EL (cell line): Measurements from ENCODE around the gene MEN1.
"Not testable (repeated sequence)": the region's sequence is repeated elsewhere in the genome, so short reads cannot be mapped to it uniquely, and the experiment has no call there.

Experiments
- DNase-seq: peaks from one replicate; pipeline ENCODE4 v3.0.0-alpha.2; 2016

Gene MEN1

DNA sequence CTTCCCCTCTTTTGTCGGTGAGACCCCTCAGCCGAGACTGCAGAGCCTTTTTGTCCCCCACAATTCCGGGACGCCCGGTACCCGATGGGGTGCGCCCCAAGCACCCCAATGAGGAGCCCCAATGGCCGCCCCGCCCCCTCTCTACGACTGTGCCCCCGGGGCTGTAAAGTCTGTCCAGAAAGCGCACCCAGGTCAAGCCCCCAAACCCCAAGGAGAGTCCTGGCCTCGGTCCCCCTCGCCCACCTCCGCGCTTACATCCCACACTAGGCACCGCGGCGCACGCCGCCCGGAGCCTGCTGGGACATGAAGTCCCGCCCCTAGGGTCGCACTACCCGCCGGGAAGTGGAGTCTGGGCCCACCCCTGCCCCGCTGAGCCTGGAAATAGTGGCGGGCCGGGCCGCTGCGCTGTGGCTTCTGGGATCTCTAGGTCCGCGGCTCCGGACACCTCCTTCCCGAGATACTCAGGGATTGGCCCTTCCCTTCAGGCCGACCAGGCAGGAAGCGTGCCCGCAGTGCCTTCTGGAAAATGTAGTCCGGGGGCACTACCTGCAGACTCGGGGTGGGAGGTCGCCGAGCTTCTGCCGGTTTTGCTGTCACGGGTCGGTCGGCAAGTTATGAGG lies at the start of gene MEN1:
Gene MEN1, minus strand, starts transcription at position 281 of the 620 bp plus-strand sequence. CDS start 442 bp downstream, outside the sequence.
- peak; percentile 96 for DNase-seq

DNA sequence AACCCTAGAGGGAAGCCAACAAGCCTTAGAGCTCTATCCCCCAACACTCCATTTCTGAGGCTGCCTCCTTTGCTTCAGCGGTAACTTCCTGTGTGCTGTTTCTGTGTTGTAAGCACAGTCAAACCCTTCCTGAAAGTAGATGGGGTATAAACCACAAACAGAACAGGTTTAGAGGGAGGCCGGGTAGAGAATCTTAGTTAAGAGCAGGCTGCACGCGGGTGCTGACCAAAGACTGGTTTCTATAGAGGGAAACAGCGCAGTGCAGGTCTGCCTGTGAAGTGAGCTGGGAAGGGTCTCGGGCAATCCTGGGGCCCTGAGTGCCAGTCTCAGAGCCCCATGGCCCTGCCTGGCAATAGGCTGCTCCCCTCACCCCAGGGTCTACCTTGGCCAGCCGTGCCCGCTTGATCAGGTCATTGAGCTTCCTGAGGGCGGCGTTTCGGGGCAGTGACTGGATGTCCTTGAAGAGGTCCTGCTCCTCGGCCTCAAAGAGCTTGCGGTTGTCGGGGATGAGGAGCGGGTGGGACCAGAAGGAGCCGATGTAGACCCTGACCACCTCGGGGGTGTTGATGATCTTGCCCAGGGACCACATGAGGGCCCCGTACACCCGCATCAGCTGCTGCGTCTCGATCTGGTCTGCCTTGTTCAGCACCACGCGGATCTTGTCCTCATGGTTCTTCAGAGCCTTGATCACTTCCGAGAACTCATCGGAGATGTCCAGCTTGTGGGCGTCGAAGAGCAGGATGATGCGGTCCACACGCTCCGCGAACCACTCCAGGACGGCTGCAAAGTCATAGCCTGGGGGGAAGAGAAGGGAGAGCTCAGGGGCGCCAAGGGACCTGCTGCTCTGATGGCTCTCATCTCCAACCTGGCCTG lies 49.4 kb upstream of the MEN1 start:
- no peak for DNase-seq

DNA sequence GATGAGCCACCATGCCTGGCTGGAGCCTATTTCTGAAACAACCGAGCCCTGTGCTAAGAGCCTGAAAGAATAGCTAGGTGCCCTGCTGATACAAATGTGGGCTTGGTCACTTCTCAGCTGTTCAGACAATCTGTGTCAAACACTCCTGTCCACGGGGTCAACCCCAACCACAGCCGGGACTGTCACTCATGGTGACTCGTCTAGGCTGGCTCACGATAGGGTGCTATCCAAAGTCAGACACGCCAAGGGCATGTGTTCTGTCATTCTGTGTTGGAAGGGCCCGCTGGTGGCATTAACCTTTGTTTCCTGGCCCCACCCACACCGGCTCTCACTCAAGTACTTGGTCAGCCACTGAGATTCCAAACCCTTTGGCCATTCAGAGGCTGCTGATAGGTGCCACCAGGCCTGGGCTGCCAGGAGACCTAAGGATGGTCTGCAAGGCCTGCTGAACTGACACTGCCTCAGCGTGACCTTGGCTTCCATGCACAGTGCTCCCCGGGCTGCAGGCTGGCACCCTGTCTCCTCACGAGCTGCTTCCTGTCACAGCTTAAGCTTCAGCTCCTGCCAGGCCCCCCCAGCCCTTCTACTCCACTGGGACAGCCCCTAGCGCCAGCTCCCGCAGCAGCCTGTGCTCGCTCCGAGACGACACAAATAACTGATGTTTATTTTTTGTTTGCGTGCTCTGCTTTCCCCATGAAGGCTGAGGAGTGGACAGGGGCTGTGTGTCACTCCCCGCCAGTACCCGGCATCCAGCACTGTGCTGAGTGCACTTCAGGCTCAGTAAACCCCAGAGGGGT lies 48.3 kb upstream of the MEN1 start:
- no peak for DNase-seq

DNA sequence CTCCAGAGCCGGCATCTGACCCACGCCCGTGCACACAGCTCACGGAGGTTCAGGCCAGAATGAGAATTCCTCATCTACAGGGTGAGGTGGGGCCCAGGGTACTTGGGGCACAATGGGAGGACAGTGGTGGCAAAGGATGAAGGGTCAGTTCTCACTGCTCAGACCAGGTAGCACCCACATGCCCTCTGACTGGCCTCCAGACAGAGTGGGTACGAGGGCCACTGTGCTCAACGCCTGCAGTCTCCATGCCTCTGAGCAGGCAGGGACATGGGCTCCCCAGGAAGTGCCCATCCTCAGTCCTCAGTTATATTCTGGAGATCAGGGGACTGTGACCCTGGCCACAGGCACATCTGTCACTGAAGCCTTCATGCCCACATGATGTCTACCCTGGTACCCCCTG lies 47.1 kb upstream of the MEN1 start:
- no peak for DNase-seq

DNA sequence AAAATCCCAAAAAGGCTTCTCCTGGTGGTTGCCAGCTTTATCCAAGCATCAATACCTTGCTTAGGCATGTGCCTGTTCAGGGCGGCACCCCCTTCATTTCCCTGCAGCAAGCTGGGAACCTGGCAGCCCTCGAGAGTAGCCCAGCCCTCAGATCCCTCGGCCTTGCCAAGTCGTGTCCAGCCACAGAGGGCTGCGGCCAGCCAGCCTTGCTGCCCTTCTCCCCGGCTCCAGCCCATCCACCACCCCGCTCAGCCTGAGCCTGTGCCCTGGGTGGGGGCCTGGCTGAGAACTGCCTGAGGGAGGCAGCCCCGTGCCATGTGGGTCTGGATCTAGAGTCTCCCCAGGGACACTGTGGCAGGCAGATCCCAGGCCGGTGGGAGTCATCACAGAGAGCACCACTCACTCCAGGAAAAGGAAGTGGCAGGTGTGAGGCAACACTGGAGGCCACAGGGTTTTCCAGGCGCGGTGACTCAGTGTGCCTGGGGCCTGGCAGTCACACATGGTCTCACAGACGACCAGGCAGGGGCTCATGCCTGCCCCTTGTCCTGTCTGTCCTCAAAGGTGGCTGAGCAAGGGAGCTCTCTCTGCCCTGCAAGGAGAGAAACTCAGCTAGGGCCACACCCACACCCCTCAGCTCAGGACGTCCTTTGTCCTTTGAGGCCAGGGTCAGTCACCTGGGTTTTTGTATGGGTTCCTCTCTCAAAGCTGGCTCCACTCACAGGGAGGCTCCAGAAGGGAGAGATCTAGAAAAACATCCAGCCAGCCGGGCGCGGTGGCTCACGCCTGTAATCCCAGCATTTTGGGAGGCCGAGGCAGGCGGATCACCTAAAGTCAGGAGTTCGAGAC lies 46.3 kb upstream of the MEN1 start:
- peak; percentile 94 for DNase-seq

DNA sequence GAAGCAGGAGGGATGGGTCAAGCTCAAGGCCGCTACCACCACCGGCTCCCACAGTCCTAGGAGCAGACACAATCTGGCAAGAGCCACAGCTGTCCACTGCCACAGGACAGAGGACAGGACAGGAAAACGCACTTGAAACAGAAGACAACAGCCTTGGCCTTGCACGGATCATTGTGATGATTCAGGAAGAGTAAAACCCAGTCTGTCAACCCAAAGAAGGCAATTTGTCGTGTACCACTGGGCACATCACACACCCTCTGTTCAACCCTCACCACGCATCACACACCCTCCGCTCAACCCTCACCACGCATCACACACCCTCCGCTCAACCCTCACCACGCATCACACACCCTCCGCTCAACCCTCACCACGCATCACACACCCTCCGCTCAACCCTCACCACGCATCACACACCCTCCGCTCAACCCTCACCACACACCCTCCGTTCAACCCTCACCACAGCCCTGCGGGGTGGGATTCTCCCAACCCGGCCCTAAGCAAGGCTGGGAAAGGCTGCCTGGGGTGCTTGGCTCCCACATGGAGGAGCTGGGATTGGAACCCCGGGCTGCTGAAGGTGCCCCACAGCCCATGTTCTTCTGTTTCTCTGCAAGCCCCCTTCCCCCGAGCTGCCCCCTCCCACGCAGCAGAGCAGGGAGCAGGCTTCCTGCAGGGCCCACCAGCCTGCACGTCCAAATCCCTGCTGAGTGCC lies 45.4 kb upstream of the MEN1 start:
- no peak for DNase-seq

DNA sequence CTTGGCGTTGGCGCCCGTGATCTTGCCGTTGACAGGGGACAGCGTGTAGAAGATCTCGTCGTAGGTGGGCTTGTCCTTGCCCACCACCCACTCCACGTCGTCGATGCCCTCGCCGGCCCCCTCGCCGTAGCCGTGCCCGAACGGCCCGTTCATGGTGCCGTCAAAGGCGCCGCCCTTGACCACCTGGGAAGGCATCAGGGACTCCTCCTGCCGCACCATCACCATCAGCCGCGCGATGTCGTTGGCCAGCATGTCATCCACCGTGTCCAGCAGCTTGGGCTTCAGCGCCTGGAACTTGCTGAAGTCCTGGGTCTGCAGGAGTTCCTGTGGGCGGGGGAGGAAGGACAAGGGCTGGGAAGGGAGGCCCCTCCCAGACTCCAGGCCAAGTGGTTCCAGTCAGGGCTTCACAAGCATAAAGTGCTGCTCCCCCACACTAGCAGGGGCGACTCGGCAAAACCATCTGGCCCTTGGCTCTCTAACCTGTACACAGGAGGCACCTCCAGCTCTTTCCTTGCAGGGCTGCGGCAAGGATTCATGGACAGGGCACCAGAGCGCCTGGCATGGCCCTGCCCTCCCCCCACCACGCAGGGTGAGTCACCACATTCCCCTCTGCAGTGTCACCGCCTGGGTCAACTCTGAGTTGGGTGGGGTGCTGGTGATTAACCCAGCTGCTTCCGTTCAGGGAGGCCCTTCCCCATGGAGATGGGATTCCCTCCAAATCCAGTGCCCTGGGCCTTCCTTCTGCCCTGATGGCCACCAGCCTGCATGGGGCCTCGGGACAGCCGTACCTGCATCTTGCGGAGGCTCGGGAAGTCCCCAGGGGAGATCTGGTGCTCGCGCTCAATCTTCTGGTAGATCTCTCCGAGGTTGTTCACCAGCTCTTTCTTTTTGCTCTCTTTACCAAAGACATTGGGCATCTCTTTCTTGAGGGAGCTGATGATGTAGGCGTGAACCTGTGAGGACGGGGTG lies 44.5 kb upstream of the MEN1 start:
- peak; percentile 98 for DNase-seq

DNA sequence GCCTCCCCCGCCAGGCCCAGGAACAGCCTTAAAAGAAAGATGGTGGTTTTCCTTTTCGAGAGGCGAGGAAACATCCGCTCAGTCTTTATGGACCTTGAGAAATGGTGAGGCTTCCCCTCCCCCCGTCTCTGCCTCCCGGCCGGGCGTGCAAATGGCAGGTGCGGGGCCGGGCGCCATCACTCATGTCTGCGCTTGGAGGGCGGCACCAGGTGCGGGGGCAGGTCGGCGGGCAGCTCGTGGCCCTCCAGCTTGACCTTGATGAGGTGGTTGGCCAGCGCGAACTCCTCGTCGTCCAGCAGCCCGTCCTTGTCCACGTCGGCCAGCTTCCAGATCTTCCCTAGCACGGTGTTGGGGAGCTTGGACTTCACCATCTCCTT lies 43.8 kb upstream of the MEN1 start:
- no peak for DNase-seq

- no peak for DNase-seq
Observed at GRCh38 chr11:64853709-64854108, 43.4 kb upstream of the MEN1 start.

DNA sequence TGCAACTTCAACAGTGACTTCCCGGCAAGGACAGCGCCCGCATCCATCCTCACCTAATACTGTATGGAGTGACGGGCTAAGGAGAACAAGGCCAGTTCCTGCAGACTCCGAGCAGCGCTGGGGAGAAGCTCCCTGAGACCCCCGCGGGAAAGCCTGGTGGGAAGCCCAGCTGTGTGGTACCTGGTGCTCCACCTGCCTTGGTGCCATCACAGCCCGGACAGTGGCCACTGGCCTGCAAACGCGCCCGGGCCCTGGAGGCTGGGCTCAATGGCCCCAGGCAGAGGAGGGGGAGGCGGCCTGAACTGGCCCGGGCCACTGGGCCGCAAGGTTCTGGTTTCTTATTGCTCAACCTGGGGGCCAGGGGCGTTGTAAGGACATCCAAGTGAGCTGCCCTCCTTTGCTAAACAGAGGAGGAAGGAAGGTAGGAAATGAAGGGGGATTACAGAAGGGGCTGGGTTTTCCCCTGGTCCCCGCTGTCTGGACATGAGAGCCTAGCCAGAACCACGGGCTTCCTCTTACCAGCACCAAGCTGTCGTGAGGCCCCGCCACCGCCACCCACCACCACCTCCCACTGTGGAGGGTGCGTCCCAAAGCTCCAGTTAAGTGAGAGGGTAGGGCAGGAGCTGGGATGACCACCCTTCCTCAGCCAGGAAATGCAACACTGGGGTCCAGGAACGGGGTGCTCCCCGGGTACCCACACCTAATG lies 42.6 kb upstream of the MEN1 start:
- no peak for DNase-seq

DNA sequence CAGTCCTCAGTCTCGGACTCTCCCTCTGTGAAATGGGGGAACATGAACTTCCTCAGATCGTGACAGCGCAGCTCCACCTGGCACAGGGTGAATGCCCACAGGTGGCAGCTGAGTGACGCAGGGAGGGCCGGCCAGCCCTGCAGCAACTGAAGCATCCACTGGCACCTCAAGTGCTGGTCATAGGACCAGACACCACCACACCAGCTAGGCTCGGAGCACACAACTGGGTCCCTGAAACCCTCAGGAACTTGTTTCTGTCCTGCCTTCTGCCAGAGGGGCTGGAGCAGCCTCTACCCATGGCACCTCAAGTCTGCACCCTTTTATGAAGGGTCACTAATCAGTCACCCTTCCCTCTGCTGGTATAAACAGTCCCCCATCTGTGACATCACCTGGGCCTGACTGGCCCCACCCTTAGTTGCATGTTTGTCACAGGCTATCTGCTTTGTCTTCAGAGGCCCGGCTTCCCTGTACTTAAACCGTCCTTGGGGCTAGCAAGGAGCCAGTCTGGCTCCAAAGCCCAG lies 41.5 kb upstream of the MEN1 start:
- DNase-seq = no peak

DNA sequence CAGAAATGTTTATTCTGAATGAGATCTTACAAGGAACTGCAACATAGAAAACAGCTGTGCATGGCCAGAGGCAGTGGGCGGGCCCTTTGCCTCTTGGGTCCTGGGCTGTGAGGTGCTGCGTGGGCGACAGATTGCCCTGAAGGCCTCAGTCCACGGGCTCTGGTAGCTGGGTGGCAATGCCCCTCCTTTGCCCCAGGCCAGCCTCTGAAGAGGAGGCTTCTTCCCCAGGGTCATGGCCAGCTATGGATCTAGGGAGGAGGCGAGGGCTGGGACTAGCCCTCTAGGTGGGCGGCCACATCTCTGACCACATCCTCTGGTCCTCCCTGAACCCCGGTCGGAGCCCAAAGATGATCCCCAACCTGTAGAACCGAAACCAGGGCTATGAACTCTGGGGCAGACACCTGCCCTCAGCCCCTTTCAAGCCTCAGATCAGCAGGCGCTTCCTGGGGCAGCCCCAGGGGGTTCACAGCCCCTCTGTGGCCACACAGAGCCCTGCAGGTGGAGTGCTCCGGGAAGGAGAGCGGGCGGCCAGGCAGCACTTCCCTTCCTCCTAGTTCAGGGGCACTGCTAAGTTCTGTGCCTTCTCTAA lies 40.7 kb upstream of the MEN1 start:
- peak; percentile 70 for DNase-seq

DNA sequence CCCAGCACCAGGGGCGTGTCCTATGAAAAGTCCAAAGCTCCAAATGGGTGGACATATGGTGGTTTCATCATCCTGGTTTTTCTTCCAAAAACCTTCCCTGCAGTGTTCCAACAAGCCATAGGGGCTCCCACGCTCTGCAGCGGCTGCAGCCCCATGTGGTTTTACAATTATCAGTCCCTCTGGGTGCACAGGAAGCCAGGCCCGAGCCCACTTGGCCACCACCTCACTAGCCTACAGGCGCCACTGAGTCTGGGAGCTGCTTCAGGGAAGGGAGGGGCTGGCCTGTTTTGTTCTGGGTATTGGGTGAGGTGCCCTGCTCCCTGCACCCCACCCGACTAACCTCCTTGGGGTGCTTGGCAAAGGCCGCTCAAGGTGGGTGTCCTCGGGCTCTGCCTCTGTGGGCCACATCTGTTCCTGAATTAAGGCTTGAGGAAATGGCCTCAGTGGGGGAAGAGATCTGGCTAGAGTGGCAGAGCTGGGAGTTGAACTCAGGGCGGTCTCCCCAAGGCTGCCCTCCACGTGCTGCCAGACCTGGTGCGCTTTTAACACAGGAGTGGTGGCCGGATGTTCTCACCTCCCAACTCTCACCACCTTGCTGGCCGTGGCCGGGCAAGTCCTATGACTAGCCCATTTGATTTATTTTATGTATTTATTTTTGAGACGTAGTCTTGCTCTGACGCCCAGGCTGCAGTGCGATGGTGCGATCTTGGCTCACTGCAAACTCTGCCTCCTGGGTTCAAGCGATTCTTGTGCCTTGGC lies 39.4 kb upstream of the MEN1 start:
- no peak for DNase-seq

DNA sequence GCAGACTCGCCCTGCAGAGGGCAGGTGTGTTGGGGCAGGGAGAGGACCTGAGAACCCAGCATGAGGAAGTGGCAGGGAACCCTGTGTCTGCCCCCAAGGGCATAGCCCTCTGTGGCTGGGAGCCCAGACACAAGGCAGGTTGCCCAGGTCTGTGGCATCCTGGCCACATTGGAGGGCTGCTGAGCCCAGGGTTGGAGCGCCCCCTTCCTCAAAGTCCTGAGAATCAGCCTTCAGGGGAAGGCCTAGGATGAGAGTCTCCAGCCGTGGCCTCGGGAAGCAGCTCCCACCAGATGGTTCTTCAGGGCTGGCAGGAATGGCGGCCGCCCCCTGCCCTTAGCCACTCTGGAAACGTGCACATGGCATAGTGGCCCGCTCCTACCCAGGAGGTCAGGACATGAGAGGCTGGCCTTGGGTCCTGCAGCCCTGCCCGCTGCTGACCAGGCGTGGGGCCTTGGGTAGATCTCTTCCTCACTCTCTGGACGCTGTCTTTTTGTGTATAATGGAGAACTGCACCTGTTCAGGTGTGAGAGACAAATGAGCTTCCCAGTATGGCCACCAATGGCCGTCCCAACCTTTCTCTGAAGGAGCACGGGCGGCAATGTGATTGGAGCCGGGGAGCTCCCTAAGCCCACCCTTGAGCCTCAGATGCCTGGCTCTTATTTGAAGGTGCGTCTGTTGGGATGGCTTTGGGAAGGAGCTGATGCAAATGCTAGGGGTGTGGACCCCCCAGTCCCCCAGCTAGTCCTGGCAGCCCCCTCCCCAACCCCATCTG lies 38.7 kb upstream of the MEN1 start:
- no peak for DNase-seq

DNA sequence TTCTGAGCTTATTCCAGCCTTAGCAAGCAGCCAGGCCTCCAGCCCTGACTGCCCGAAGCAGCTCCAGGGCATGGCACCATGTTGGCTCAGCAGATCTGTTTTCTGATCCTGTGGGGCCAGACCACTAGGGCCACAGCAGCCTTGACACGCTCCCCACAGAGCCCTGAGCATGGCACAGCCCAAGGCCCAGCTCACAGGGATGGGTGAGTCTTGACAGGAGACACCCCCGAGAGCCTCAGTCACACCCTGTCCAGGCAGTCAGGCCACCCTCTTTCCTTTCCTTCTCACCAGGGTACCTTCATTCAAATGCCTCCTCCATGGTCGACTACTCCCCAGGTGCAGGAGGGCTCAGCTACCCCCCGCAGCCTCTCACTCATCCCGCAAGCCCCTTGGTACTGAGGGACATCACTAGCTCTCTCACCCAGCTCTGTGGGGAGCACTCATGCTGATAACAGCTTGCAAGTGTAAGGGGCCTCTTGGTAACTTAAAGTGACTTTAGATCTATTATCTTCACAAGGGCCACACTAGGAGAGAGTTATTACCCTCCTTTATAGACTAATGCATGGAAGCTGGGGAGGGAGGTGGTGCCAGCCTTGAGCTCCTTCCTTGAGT lies 38.0 kb upstream of the MEN1 start:
- DNase-seq = no peak

DNA sequence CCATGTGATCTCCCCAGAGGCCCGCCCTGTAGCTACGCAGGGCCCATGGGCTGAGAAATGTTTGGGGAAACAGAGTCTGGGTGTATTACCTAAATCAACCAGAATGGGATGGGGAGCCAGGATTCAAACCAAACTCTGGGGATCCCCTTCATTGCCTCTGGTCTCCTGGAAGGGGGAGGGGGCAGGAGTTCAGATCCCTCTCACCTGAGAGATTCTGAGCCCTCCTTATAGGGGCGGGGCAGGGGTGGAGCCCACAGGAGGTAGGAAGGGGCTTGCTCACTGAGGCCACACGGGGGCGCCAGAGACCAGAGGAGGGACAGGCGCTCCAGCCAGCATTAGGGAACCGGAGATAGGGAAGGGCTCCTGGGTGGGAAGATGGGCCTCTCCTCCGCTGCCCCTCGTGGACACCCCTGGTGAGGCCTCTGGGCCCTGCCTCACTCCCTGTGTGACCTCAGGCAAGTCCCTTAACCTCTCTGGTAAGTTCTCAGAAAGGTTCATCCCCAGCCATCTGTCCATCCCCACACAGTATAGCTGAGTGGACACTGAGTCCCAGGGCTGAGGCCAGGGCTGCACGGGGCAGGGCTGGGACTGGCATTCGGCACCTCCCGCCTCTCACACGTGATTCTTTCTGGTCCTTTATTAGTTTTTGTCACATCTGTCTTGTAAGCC lies 36.8 kb upstream of the MEN1 start:
- DNase-seq = peak; percentile 90

DNA sequence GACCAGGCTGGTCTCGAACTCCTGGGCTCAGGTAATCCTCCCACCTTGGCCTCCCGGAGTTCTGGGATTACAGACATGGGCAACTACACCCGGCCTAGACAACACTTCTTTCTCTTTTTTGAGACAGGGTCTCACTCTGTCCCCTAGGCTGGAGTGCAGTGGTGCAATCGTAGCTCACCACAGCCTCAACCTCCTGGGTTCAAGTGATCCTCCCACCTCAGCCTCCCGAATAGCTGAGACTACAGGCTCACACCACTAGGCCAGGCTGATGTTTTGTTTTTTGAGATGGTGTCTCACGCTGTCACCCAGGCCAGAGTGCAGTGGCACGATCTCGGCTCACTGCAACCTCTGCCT lies 35.4 kb upstream of the MEN1 start:
- not testable (repeated sequence) for DNase-seq
